Uterus (tissue), 2 donors: ENCODE data around the gene EIF1.
"Not testable (repeated sequence)": the region's sequence is repeated elsewhere in the genome, so short reads cannot be mapped to it uniquely, and the experiment has no call there.

Experiments
- CTCF ChIP-seq, 4 experiments: fragments of 200-600 bp in 2 of 4; fragments of 450-650 bp in 2 of 4; sonication (generic) in 2 of 4; IDR thresholded peaks; one replicate each; pipeline ENCODE4 v1.5.1; 2016 to 2019; ENCODE audit warnings: antibody characterized with exemption in 4 of 4, mild to moderate bottlenecking in 2 of 4, moderate library complexity in 1 of 4
- POLR2A ChIP-seq, 2 donors: fragments of 450-650 bp; IDR thresholded peaks; one replicate each; pipeline ENCODE4 v1.6.1; 2016; ENCODE audit warnings: antibody characterized with exemption in 2 of 2, mild to moderate bottlenecking in 1 of 2, moderate library complexity in 1 of 2

- not testable (repeated sequence) for TF ChIP-seq CTCF, POLR2A (IDR thresholded peaks at IDR 0.05)
These were observed 12.2 kb downstream of the EIF1 start for GRCh38 chr17:41700843-41701242.
